Uterus (tissue), 2 donors: ENCODE data around the gene DOCK3.

Experiments
- CTCF ChIP-seq, 4 experiments: fragments of 200-600 bp in 2 of 4; fragments of 450-650 bp in 2 of 4; sonication (generic) in 2 of 4; IDR thresholded peaks; one replicate each; pipeline ENCODE4 v1.5.1; 2016 to 2019; ENCODE audit warnings: antibody characterized with exemption in 4 of 4, mild to moderate bottlenecking in 2 of 4, moderate library complexity in 1 of 4
- POLR2A ChIP-seq, 2 donors: fragments of 450-650 bp; IDR thresholded peaks; one replicate each; pipeline ENCODE4 v1.6.1; 2016; ENCODE audit warnings: antibody characterized with exemption in 2 of 2, mild to moderate bottlenecking in 1 of 2, moderate library complexity in 1 of 2

- no peak for TF ChIP-seq CTCF (IDR thresholded peaks at IDR 0.05)
- TF ChIP-seq POLR2A (IDR thresholded peaks at IDR 0.05), result no peak
Measured at GRCh38 chr3:51257870-51258269, 583.1 kb downstream of the DOCK3 start.
